Measurements from ENCODE around the gene NCBP2.

- TF ChIP-seq CTCF (IDR thresholded peaks at IDR 0.05) (no peak), POLR2AphosphoS5 (IDR thresholded peaks at IDR 0.05; ENCODE audit: insufficient read depth in 1 of 2, low read depth in 1 of 2) (no peak)
Measured at GRCh38 chr3:196903740-196904139, 38.6 kb downstream of the NCBP2 start.

Data from vagina (tissue), 2 donors.